OCI-LY7 (cell line): ENCODE measurements around the gene RFX2. TPM values are rescaled to one million over a fixed set of nuclear protein-coding genes. Genes with fewer than 3 reads are reported as not detected.

Experiments used
- BruUV-seq: library from RNA; stranded (reverse); fragments of 400-500 nt; replicated peaks from 2 replicates; lab custom pipeline; 2021; lab: Mats Ljungman, UMichigan
- CTCF ChIA-PET: fragments of 300-600 bp; sonication (Branson Sonifier 250); formaldehyde crosslinking; loops from one replicate; lab custom pipeline; 2022; ENCODE audit warnings: antibody characterized with exemption; ENCODE audit not compliant: unreplicated experiment; lab: Charles Lee
- POLR2A ChIA-PET: fragments of 300-600 bp; sonication (Branson Sonifier 250); formaldehyde crosslinking; loops from one replicate; lab custom pipeline; 2022; ENCODE audit warnings: antibody characterized with exemption; lab: Charles Lee
- DNase-seq: peaks from one replicate; pipeline ENCODE4 v3.0.0-alpha.2; 2015; ENCODE audit warnings: low spot score
- H2AFZ ChIP-seq: fragments of 200-600 bp; sonication (generic), shearing (Covaris generic); 2 replicates; pipeline ENCODE4 v1.6.1; 2014; ENCODE audit warnings: mild to moderate bottlenecking, antibody characterized with exemption, low read length, moderate library complexity
- H3K27ac ChIP-seq: fragments of 200-600 bp; sonication (generic); 2 replicates; pipeline ENCODE4 v1.5.1; 2014; ENCODE audit warnings: mixed run types, low read depth, mild to moderate bottlenecking, moderate library complexity, low read length, inconsistent platforms; ENCODE audit not compliant: poor library complexity, severe bottlenecking
- H3K36me3 ChIP-seq: fragments of 200-600 bp; sonication (generic); 2 replicates; pipeline ENCODE4 v1.6.1; 2014; ENCODE audit warnings: mild to moderate bottlenecking, antibody characterized with exemption, low read length, moderate library complexity, mixed read lengths; ENCODE audit not compliant: insufficient read depth
- H3K4me1 ChIP-seq: fragments of 200-600 bp; sonication (generic); 2 replicates; pipeline ENCODE4 v1.5.1; 2014; ENCODE audit warnings: mild to moderate bottlenecking, low read length; ENCODE audit not compliant: insufficient read depth, poor library complexity, severe bottlenecking
- H3K4me2 ChIP-seq: fragments of 200-600 bp; sonication (generic); 2 replicates; pipeline ENCODE4 v1.6.1; 2014; ENCODE audit warnings: mild to moderate bottlenecking, low read length
- H3K4me3 ChIP-seq: fragments of 200-600 bp; sonication (generic); 2 replicates; pipeline ENCODE4 v1.5.1; 2014; ENCODE audit warnings: mild to moderate bottlenecking, low read depth, low read length; ENCODE audit not compliant: poor library complexity, severe bottlenecking
- H3K79me2 ChIP-seq: fragments of 200-600 bp; sonication (generic); 2 replicates; pipeline ENCODE4 v1.6.1; 2016; ENCODE audit warnings: low read depth, mild to moderate bottlenecking, low read length, moderate library complexity, mixed read lengths; ENCODE audit not compliant: insufficient read depth
- H3K9me2 ChIP-seq: fragments of 200-600 bp; sonication (generic); 2 replicates; pipeline ENCODE4 v1.6.1; 2016; ENCODE audit warnings: mild to moderate bottlenecking, low read length, mixed read lengths; ENCODE audit not compliant: insufficient read depth
- H3K9me3 ChIP-seq: fragments of 200-600 bp; sonication (generic); 2 replicates; pipeline ENCODE4 v1.6.1; 2014; ENCODE audit warnings: mild to moderate bottlenecking, mixed run types, low read length, mixed read lengths
- H4K20me1 ChIP-seq: fragments of 200-600 bp; sonication (generic); 2 replicates; pipeline ENCODE4 v1.6.1; 2014; ENCODE audit warnings: mild to moderate bottlenecking, antibody characterized with exemption, low read length, moderate library complexity, mixed read lengths; ENCODE audit not compliant: insufficient read depth
- CTCF ChIP-seq: fragments of 200-600 bp; sonication (generic); conservative IDR thresholded peaks from 2 replicates; pipeline ENCODE4 v1.5.1; 2014; ENCODE audit warnings: mild to moderate bottlenecking, antibody characterized with exemption, low read length, moderate library complexity, mixed read lengths
- EZH2phosphoT487 ChIP-seq: fragments of 200-600 bp; sonication (generic); IDR thresholded peaks from 2 replicates; pipeline ENCODE4 v1.6.1; 2018; ENCODE audit warnings: low read depth, borderline replicate concordance, mild to moderate bottlenecking, mixed run types, antibody characterized with exemption, low read length, moderate library complexity, mixed read lengths
- intact Hi-C: fragments of 100-400 bp; cut with micrococcal nuclease; formaldehyde crosslinking; loops from one replicate; pipeline ENCODE4 v1.10.0; 2022; ENCODE audit not compliant: unreplicated experiment
- total RNA-seq, 2 experiments: library from RNA; depleted of rRNA in 1 of 2; stranded (reverse); fragments of >200 nt in 1 of 2; shearing (Covaris generic) in 1 of 2; gene quantifications; 2 replicates each; pipeline ENCODE4 v1.2.3, GENCODE V29; 2014 to 2022

The RFX2 gene
- total RNA-seq, 2 experiments from 2014 or later = 11.0 to 11.8 TPM

GRCh38 chr19:6071875-6072274, 38.4 kb downstream of the RFX2 start:
- no peak overlapping the region for H3K4me3 ChIP-seq
- no TSS peak for BruUV-seq

GRCh38 chr19:6070720-6071485, 39.4 kb downstream of the RFX2 start:
- Histone ChIP-seq H3K4me1 (no peaks in the 10 kb centered on the region), H3K4me2 (no peak overlapping the region), H3K9me3 (no peaks in the 10 kb centered on the region), H3K4me3 (no peak overlapping the region), H3K36me3 (no peaks in the 10 kb centered on the region), H4K20me1 (no peaks in the 10 kb centered on the region), H3K79me2 (no peaks in the 10 kb centered on the region), H3K9me2 (no peaks in the 10 kb centered on the region), H3K27ac (no peak overlapping the region), H2AFZ (no peak overlapping the region)
- CTCF ChIA-PET = no interaction called here
- no peak for DNase-seq
- intact Hi-C loops = no loop called here
- no TSS peak for BruUV-seq
- TF ChIP-seq EZH2phosphoT487 (no peak), CTCF (no peak)
- POLR2A ChIA-PET = no interaction called here

More at GRCh38 chr19:6071875-6072274, 38.4 kb downstream of the RFX2 start:
- no peaks in the 10 kb centered on the region for H3K79me2 ChIP-seq
- no peak for TF ChIP-seq CTCF
- TF ChIP-seq EZH2phosphoT487 = no peak
- no peaks in the 10 kb centered on the region for H3K9me2 ChIP-seq
- intact Hi-C loops = no loop called here
- ChIA-PET CTCF (no interaction called here), POLR2A (no interaction called here)
- no peaks in the 10 kb centered on the region for H4K20me1 ChIP-seq
- no peak overlapping the region for H2AFZ ChIP-seq
- H3K36me3 ChIP-seq = no peaks in the 10 kb centered on the region
- no peaks in the 10 kb centered on the region for H3K9me3 ChIP-seq
- H3K4me1 ChIP-seq = no peaks in the 10 kb centered on the region
- DNase-seq = no peak
- no peak overlapping the region for H3K27ac ChIP-seq
- no peak overlapping the region for H3K4me2 ChIP-seq

DNA sequence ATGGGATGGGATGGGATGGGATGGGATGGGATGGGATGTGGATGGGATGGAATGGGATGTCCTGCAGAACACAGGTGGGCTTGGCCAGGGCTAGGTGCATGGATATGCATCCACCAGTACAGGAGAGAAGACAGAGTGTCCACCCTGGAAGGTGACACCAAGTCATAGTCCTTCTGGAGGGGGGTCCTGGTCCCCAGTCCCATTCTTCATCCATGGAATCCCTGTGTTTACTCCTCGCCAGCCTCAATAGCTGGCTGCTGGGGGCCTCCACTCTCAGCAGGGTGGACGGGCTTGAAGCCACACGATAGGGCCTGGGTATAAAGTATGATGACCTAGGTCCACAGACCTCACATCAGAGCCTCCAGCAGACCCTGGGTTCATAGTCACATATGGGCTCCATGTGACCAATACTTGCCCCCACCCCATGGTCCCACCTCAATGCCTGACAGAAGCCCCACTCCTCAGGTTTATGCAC, 40.1 kb downstream of the RFX2 start:
- H4K20me1 ChIP-seq = no peaks in the 10 kb centered on the region
- POLR2A ChIA-PET = no interaction called here
- H3K4me3 ChIP-seq = no peak overlapping the region
- H3K4me2 ChIP-seq = no peak overlapping the region
- DNase-seq = peak; percentile 3
- no TSS peak for BruUV-seq
- CTCF ChIA-PET = no interaction called here
- TF ChIP-seq EZH2phosphoT487 = no peak
- TF ChIP-seq CTCF = no peak
- no peak overlapping the region for H3K27ac ChIP-seq
- H3K36me3 ChIP-seq = no peaks in the 10 kb centered on the region
- intact Hi-C loops = no loop called here
- H3K79me2 ChIP-seq = no peaks in the 10 kb centered on the region
- H3K9me3 ChIP-seq = no peaks in the 10 kb centered on the region
- no peak overlapping the region for H2AFZ ChIP-seq
- no peaks in the 10 kb centered on the region for H3K4me1 ChIP-seq
- no peaks in the 10 kb centered on the region for H3K9me2 ChIP-seq
